ENCODE measurements around the gene PTCD2. TPM values are rescaled to one million over a fixed set of nuclear protein-coding genes. Genes with fewer than 3 reads are reported as not detected.
"Not testable (repeated sequence)": the region's sequence is repeated elsewhere in the genome, so short reads cannot be mapped to it uniquely, and the experiment has no call there.

Gene PTCD2
- total RNA-seq, 4 donors from 2014 or later = 0.59 to 14.0 (median 5.5) TPM

- Histone ChIP-seq H3K4me1 (no peaks in the 10 kb centered on the region), H3K36me3 (no peaks in the 10 kb centered on the region), H3K27ac (peak overlapping the region; percentile 88 to 97), H3K9me3 (no peaks in the 10 kb centered on the region), H3K27me3 (no peaks in the 10 kb centered on the region), H3K4me3 (peak overlapping the region; percentile 65 to 80)
- DNase-seq = peak; percentile 97
- TF ChIP-seq POLR2A (IDR thresholded peaks at IDR 0.05) = peak; percentile 97
- TF ChIP-seq CTCF (IDR thresholded peaks at IDR 0.05) = peak; percentile 91 to 98 (median 96)
- intact Hi-C loops (cut with DNase I; ENCODE audit: low total_unique reads) = no loop called here
Measured at GRCh38 chr5:72307968-72308852, 12.0 kb upstream of the PTCD2 start.

GRCh38 chr5:72308853-72309191 is 11.4 kb upstream of the PTCD2 start:
- Histone ChIP-seq H3K27me3 (no peaks in the 10 kb centered on the region), H3K9me3 (no peaks in the 10 kb centered on the region), H3K4me1 (no peaks in the 10 kb centered on the region), H3K27ac (peak overlapping the region; percentile 44 to 88), H3K4me3 (no peak overlapping the region), H3K36me3 (no peaks in the 10 kb centered on the region)
- TF ChIP-seq CTCF (IDR thresholded peaks at IDR 0.05) (no peak), POLR2A (IDR thresholded peaks at IDR 0.05) (no peak)
- DNase-seq = no peak
- intact Hi-C loops (cut with DNase I; ENCODE audit: low total_unique reads) = no loop called here

GRCh38 chr5:72313141-72313540 is 7.0 kb upstream of the PTCD2 start:
- Histone ChIP-seq H3K9me3 (no peaks in the 10 kb centered on the region), H3K36me3 (no peaks in the 10 kb centered on the region), H3K4me1 (peaks cover 0 to 3% of the 10 kb centered on the region in 2 donors), H3K27me3 (no peaks in the 10 kb centered on the region), H3K27ac (peak overlapping the region; percentile 1 to 2), H3K4me3 (no peak overlapping the region)
- TF ChIP-seq CTCF (IDR thresholded peaks at IDR 0.05) = no peak
- TF ChIP-seq POLR2A (IDR thresholded peaks at IDR 0.05) = no peak
- DNase-seq = no peak
- intact Hi-C loops (cut with DNase I; ENCODE audit: low total_unique reads) = no loop called here

GRCh38 chr5:72314571-72315172 is 5.5 kb upstream of the PTCD2 start:
- intact Hi-C loops (cut with DNase I; ENCODE audit: low total_unique reads) = no loop called here
- TF ChIP-seq CTCF (IDR thresholded peaks at IDR 0.05) (no peak), POLR2A (IDR thresholded peaks at IDR 0.05) (no peak)
- Histone ChIP-seq H3K36me3 (no peaks in the 10 kb centered on the region), H3K4me1 (peaks cover 0 to 3% of the 10 kb centered on the region in 2 donors), H3K9me3 (no peaks in the 10 kb centered on the region), H3K4me3 (no peak overlapping the region), H3K27me3 (no peaks in the 10 kb centered on the region), H3K27ac (no peak overlapping the region)
- no peak for DNase-seq

GRCh38 chr5:72319435-72319975 is 668 bp upstream of the PTCD2 start:
- H3K9me3 ChIP-seq; H3K27me3 ChIP-seq; H3K4me1 ChIP-seq; H3K36me3 ChIP-seq; intact Hi-C loops (cut with DNase I; ENCODE audit: low total_unique reads): not testable (repeated sequence)
- peak in 1 of 2 donors; percentile 30 for DNase-seq
- Histone ChIP-seq H3K27ac (peak overlapping the region; percentile 73 to 83), H3K4me3 (peak overlapping the region; percentile 76 to 93)
